Measurements from ENCODE around the gene CD81. TPM values are rescaled to one million over a fixed set of nuclear protein-coding genes. Genes with fewer than 3 reads are reported as not detected.
"Not testable (repeated sequence)": the region's sequence is repeated elsewhere in the genome, so short reads cannot be mapped to it uniquely, and the experiment has no call there.

Gene CD81
- total RNA-seq, 1 donor from 2014 or later: 350 TPM

DNA sequence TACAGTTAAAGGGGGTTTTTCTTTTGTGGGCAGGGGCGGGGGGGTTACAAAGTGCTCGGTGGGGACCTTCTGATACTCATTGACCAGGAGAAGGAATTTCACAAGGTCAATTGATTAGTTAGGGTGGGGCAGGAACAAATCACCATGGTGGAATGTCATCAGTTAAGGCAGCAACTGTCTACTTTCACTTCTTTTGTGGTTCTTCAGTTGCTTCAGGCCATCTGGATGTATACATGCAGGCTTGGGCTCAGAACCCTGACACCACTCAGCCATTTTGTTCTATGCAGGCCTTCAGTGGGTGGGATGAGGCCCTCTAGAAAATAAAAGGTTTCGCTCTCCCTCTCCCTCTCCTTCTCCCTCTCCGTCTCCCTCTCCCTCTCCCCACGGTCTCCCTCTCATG, 45.7 kb upstream of the CD81 start:
- H3K27ac Mint-ChIP-seq: no peak overlapping the region
- TF ChIP-seq CTCF (conservative IDR thresholded peaks at IDR 0.05): no peak
- H3K36me3 Mint-ChIP-seq: no peaks in the 10 kb centered on the region
- H3K27me3 Mint-ChIP-seq: peaks cover 5% of the 10 kb centered on the region
- no peak overlapping the region for H3K4me3 Mint-ChIP-seq
- H3K9me3 Mint-ChIP-seq: no peaks in the 10 kb centered on the region
- DNase-seq (ENCODE audit: extremely low spot score, unreplicated experiment): no peak
- no peaks in the 10 kb centered on the region for H3K4me1 Mint-ChIP-seq (ENCODE audit: unreplicated experiment)

DNA sequence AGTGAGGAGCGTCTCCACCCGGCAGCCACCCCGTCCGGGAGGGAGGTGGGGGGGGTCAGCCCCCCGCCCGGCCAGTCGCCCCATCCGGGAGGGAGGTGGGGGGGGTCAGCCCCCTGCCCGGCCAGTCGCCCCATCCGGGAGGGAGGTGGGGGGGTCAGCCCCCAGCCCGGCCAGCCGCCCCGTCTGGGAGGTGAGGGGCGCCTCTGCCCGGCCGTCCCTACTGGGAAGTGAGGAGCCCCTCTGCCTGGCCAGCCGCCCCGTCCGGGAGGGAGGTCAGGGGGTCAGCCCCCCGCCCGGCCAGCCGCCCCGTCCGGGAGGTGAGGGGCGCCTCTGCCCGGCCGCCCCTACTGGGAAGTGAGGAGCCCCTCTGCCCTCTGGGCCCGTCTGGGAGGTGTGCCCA, 44.5 kb upstream of the CD81 start:
- not testable (repeated sequence) for H3K4me1 Mint-ChIP-seq (ENCODE audit: unreplicated experiment); H3K27me3 Mint-ChIP-seq; DNase-seq (ENCODE audit: extremely low spot score, unreplicated experiment); H3K36me3 Mint-ChIP-seq; H3K9me3 Mint-ChIP-seq; H3K27ac Mint-ChIP-seq; H3K4me3 Mint-ChIP-seq

GRCh38 chr11:2333486-2334205, 43.5 kb upstream of the CD81 start:
- H3K27ac Mint-ChIP-seq; DNase-seq (ENCODE audit: extremely low spot score, unreplicated experiment); H3K36me3 Mint-ChIP-seq; H3K4me3 Mint-ChIP-seq; H3K9me3 Mint-ChIP-seq; H3K4me1 Mint-ChIP-seq (ENCODE audit: unreplicated experiment): not testable (repeated sequence)
- peaks cover 14% of the 10 kb centered on the region for H3K27me3 Mint-ChIP-seq

DNA sequence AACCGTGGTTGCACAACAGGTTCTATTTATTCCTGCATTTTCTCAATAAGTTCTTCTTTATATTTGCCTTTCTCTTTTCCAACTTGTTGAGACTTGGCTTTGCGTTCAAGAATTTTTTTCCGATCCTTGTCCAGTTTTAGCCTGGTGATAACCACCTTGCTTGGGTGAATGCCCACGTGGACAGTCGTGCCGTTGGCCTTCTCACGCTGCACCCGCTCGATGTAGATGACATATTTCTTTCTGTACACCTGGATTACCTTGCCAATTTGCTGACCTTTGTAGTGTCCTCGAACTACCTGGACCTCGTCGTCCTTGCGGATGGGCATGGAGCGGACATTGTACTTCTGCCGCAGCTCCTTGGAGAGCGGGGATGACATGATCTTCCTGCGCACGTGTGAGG, 41.8 kb upstream of the CD81 start:
- H3K9me3 Mint-ChIP-seq; H3K27ac Mint-ChIP-seq; DNase-seq (ENCODE audit: extremely low spot score, unreplicated experiment); H3K36me3 Mint-ChIP-seq; H3K4me1 Mint-ChIP-seq (ENCODE audit: unreplicated experiment); H3K4me3 Mint-ChIP-seq: not testable (repeated sequence)
- H3K27me3 Mint-ChIP-seq: peaks cover 21% of the 10 kb centered on the region

DNA sequence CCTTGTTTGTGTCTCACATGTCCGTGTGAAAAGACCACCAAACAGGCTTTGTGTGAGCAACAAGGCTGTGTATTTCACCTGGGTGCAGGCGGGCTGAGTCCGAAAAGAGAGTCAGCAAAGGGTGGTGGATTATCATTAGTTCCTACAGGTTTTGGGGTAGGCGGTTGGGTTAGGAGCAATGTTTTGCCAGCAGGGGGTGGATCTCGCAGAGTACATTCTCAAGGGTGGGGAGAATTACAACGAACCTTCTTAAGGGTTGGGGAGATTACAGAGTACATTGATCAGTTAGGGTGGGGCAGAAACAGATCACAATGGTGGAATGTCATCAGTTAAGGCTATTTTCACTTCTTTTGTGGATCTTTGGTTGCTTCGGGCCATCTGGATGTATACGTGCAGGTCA, 38.4 kb upstream of the CD81 start:
- not testable (repeated sequence) for H3K9me3 Mint-ChIP-seq; H3K36me3 Mint-ChIP-seq; DNase-seq (ENCODE audit: extremely low spot score, unreplicated experiment); H3K4me1 Mint-ChIP-seq (ENCODE audit: unreplicated experiment); H3K4me3 Mint-ChIP-seq; H3K27ac Mint-ChIP-seq
- peaks cover 25% of the 10 kb centered on the region for H3K27me3 Mint-ChIP-seq

GRCh38 chr11:2342557-2342956, 34.6 kb upstream of the CD81 start:
- peaks cover 27% of the 10 kb centered on the region for H3K27me3 Mint-ChIP-seq
- no peak for TF ChIP-seq CTCF (conservative IDR thresholded peaks at IDR 0.05)
- no peaks in the 10 kb centered on the region for H3K9me3 Mint-ChIP-seq
- no peak overlapping the region for H3K4me3 Mint-ChIP-seq
- no peak for DNase-seq (ENCODE audit: extremely low spot score, unreplicated experiment)
- no peaks in the 10 kb centered on the region for H3K36me3 Mint-ChIP-seq
- no peak overlapping the region for H3K27ac Mint-ChIP-seq
- no peaks in the 10 kb centered on the region for H3K4me1 Mint-ChIP-seq (ENCODE audit: unreplicated experiment)

GRCh38 chr11:2342981-2343380, 34.1 kb upstream of the CD81 start:
- DNase-seq (ENCODE audit: extremely low spot score, unreplicated experiment): no peak
- H3K4me1 Mint-ChIP-seq (ENCODE audit: unreplicated experiment): no peaks in the 10 kb centered on the region
- peaks cover 23% of the 10 kb centered on the region for H3K27me3 Mint-ChIP-seq
- no peaks in the 10 kb centered on the region for H3K9me3 Mint-ChIP-seq
- H3K36me3 Mint-ChIP-seq: no peaks in the 10 kb centered on the region
- H3K27ac Mint-ChIP-seq: no peak overlapping the region
- H3K4me3 Mint-ChIP-seq: no peak overlapping the region
- no peak for TF ChIP-seq CTCF (conservative IDR thresholded peaks at IDR 0.05)

GRCh38 chr11:2343502-2343901, 33.6 kb upstream of the CD81 start:
- H3K27me3 Mint-ChIP-seq: peaks cover 19% of the 10 kb centered on the region
- peaks cover under 1% of the 10 kb centered on the region for H3K9me3 Mint-ChIP-seq
- H3K36me3 Mint-ChIP-seq: no peaks in the 10 kb centered on the region
- no peak for DNase-seq (ENCODE audit: extremely low spot score, unreplicated experiment)
- no peak overlapping the region for H3K4me3 Mint-ChIP-seq
- no peak overlapping the region for H3K27ac Mint-ChIP-seq
- TF ChIP-seq CTCF (conservative IDR thresholded peaks at IDR 0.05): no peak
- no peaks in the 10 kb centered on the region for H3K4me1 Mint-ChIP-seq (ENCODE audit: unreplicated experiment)

Measured in type B pancreatic cell (in vitro differentiated cells).